C1 segment of cervical spinal cord (tissue), 14 donors: ENCODE data around the gene CYTH4.

Source experiments
- DNase-seq, 14 donors: peaks; one replicate each; lab custom pipeline; 2025; lab: John Stamatoyannopoulos, UW

CYTH4 gene

DNA sequence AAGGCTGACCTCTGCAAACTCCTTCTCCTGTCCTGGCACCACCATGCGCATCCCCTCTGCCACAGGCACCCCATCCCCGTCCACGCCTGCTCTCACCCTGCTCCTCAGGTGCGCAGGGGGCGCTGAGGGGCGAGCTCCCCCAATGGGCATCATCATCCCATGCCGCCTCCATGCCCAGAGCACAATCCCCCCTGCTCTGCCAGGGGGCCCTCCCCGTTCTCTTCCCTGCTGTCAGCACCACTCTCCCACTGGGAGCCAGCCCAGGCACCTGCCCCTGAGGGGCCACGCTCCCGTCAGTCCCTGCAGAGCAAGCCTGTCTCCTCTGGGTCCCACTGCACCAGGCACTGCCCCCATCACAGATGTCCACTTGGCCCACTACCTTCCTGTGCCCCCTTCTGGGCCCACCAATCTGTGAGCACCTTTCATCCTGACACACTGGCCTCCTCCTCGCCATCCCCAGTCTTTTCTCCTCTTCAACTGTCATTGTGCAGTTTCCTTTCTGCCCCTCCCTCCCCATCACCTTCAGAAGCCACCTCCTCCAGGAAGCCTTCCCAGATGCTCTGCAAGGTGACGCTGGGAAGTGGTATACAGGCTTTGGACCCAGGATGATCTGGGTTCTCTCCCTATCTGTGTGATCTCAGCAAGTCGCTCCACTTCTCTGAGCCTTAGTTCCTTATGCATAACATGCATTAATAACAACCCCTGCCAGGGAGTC is 62.6 kb downstream of the CYTH4 start:
- DNase-seq, result no peak

- no peak for DNase-seq
Observed at GRCh38 chr22:37345863-37346504, 63.7 kb downstream of the CYTH4 start.

DNA sequence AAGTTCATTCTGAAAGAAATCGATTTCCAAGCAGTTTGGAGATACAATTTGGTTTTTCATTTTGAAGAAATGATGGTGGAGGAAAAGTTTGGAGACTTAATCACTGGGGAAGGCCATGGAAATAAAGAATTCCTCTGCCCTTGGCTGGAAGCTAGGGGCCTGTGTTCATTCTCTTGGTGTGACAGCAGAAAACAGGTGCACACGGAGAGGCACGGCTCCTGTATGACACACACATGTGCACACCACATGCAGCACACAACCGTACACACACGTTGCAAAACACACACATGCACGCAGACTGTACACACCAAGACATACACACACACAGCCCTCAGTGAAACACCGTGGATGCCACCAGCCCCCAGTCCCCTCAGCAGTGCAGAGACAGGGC is 64.2 kb downstream of the CYTH4 start:
- no peak for DNase-seq

GRCh38 chr22:37349043-37349814 is 66.9 kb downstream of the CYTH4 start:
- no peak for DNase-seq

GRCh38 chr22:37351232-37351631 is 68.9 kb downstream of the CYTH4 start:
- no peak for DNase-seq

DNA sequence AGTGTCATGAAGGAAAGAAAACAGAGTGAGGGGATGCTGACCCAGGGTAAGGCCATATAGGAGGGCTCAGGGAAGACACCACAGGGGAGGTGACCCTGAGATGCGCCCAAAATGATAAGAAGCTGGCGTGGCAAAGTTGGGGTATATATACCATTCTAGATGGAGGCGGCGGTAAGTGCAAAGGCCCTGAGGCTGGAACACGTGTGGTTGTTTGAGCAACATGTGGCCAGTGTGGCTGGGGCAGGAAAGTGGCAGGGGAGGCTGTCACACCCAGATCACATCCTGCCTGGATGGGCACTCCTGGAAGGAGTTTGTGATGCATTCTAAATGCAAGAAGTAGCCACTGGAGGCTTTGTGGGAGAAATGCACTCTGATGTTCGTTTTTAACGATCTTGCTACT is 70.2 kb downstream of the CYTH4 start:
- no peak for DNase-seq

- no peak for DNase-seq
Observed at GRCh38 chr22:37353839-37354238, 71.5 kb downstream of the CYTH4 start.

- no peak for DNase-seq
Observed at GRCh38 chr22:37354261-37354660, 72.0 kb downstream of the CYTH4 start.

- no peak for DNase-seq
Observed at GRCh38 chr22:37354670-37355069, 72.4 kb downstream of the CYTH4 start.

DNA sequence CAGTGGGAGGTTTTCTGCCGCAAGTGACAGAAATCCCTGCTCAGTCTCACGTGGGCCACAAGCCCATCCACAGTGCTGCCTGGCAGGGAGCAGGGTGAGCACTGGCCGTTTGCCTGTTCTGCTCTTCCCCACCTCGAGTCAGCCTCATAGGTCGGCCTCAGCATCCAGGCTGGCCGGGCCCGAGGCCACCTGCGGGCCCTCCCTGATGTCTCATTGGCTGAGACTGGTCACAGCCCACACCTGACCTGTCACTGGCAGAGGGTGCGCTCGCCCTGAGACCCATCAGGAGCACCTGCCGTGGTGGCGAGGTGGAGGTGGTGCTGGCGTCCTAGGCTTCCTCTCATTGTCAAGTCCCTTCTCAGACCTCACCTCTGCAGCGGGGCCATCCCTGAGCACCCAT is 72.9 kb downstream of the CYTH4 start:
- no peak for DNase-seq

DNA sequence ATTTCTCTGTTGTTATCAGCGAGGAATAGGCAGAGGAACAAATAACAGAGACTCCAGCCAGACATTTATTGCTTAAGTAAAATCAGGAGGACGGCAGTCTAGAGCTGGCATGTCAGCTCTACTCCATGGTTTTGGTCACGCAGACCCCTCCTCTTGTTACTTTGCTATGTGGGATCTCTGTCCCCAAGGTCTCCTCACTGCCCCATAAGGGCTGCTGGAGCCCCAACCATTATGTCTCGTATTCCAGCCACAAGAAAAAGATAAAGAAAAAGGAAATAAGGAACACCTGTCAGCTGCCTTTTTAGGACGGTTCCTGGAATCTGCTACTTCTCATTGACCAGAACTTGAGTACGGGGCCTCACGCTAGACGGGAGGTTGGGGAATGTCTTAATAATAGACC is 74.6 kb downstream of the CYTH4 start:
- DNase-seq, result no peak

DNA sequence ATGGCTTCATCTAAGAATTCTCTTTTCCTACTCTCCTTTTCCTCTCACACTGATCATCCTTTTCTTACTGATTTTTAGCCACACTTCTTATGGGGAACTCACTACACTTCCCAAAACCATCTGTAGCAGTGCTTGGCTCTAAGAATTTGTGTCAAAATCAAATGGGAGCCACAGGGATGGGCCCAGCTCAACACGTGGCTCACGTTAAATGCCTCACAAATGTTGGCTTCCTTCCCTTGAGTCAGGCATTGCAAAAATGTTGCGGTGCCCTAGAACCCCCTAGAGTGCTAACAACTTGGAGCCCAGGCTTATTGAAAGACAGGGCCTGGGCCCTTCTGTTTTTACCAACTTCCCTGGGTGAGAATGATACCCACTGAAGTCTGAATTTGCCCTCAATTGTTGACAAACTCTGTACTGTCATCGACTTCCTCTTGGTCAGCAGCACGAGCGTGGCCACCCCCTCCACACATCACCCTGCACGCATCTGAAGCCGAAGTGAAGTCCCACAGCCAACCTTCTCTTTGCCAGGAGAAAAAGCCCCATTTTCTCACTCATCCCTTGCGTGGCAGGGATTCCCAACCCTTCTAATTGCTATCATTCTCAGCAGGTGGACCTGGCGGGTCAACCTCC is 75.3 kb downstream of the CYTH4 start:
- DNase-seq, result no peak

DNA sequence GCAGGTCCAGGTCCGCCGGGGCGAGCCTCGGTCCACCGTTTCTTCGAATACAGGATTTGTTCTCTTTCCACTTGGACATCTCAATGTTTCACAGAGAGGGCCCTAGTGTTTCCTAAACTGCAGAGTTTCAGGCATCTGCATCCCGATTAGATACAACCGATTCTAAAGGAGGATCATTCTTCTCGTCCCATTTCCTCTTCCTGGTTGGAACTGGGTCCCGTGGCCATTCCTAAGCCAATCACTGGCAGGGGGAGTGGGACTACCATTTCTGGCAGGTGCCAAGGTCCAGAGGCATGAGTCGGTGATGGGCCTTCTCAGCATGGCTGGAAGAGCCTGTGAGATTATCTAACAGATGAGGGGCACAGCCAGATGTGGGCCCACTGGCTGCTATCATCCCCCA is 76.1 kb downstream of the CYTH4 start:
- DNase-seq, result no peak

DNA sequence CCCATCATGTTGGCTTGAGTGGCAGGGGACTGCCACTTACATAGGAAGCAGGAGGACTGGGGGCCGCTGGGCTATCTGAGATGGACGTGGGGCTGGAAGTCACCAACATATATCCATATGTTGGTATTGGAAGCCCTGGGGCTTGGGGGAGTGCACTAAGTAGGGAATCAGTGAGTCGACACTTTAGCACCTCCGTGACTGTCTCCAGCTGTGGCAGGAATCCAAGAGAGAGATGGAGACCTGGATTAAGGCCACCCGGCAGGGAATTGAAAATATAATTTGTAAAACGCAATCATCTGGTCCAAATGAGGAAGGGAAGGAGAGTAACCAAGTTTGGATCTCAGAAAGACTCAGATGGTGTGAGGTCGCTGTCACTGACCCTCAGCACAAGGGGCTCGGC is 76.6 kb downstream of the CYTH4 start:
- no peak for DNase-seq

- DNase-seq, result no peak
Observed at GRCh38 chr22:37362621-37363020, 80.3 kb downstream of the CYTH4 start.

DNA sequence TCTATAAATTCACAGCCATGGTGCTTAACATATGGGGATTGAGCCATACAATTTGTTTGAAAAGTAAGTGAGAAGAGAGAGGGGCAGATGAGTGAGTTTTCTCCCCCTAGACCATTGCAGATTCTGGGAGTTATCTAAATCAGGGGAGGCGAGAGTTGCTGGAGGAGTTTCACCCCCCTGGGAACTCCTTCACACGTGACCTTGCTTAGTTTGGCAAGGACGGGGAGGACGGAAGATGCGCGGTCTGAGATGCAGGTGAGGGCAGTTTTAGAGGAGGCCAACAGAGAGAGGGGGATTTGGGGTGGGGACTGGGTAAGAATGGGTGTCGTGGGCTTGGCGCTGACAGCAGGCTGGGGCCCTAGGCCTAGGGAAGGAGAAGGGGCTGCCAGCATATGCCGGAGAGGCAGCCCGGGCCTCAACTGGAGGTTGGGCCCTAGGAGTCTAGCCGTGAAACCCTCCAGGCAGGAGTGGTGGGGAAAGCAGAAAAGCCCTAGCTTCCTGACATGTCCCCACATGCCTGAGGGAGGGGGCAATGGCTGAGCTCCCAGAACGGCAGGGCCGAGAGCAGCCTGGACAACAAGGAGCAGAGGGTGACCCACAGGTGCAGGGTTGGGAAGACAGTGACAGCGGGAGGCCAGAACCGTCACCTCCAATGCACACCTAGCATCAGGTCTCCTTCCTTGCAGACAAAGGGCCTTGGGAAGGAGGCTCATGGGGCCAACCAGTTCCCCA is 81.1 kb downstream of the CYTH4 start:
- DNase-seq, result no peak
